CD14-positive monocyte (primary cell): ENCODE data around the gene MTMR3. TPM values are rescaled to one million over a fixed set of nuclear protein-coding genes. Genes with fewer than 3 reads are reported as not detected.
"Not testable (repeated sequence)": the region's sequence is repeated elsewhere in the genome, so short reads cannot be mapped to it uniquely, and the experiment has no call there.

Experiments used
- DNase-seq, 3 donors: peaks; one replicate each; pipeline ENCODE4 v3.0.0-alpha.2; 2011 to 2022
- H2AFZ ChIP-seq: 2 replicates; pipeline ENCODE4 v1.6.0; 2012; ENCODE audit warnings: mild to moderate bottlenecking, low read depth, low read length, inconsistent platforms; ENCODE audit not compliant: insufficient read depth, poor library complexity, severe bottlenecking
- H3K27ac ChIP-seq, 2 donors: 1 replicate in 1 of 2; 2 replicates in 1 of 2; pipeline ENCODE4 v1.5.1; 2012 to 2013; ENCODE audit warnings: low read length in 2 of 2, control low read depth in 1 of 2, inconsistent platforms in 1 of 2, low read depth in 1 of 2, mild to moderate bottlenecking in 1 of 2
- H3K27me3 ChIP-seq, 2 donors: one replicate each; pipeline versions ENCODE4 v1.6.0 to v1.6.1; 2011 to 2013; ENCODE audit warnings: low read length in 2 of 2; ENCODE audit not compliant: control insufficient read depth in 2 of 2, insufficient read depth in 2 of 2
- H3K36me3 ChIP-seq, 2 donors: replicated peaks in 1 of 2; 1 replicate in 1 of 2; 2 replicates in 1 of 2; pipeline versions ENCODE4 v1.5.1 to v1.6.1; 2012 to 2013; ENCODE audit warnings: low read length in 2 of 2, control low read depth in 1 of 2, inconsistent platforms in 1 of 2, mild to moderate bottlenecking in 1 of 2; ENCODE audit not compliant: insufficient read depth in 2 of 2, control insufficient read depth in 1 of 2
- H3K4me1 ChIP-seq, 2 donors: 1 replicate in 1 of 2; 2 replicates in 1 of 2; pipeline versions ENCODE4 v1.5.1 to v1.6.1; 2012 to 2013; ENCODE audit warnings: low read length in 2 of 2, control low read depth in 1 of 2, inconsistent platforms in 1 of 2, mild to moderate bottlenecking in 1 of 2, moderate library complexity in 1 of 2; ENCODE audit not compliant: insufficient read depth in 2 of 2, control insufficient read depth in 1 of 2
- H3K4me2 ChIP-seq: replicated peaks from 2 replicates; pipeline ENCODE3; 2012; ENCODE audit warnings: low read length, moderate library complexity, mild to moderate bottlenecking; ENCODE audit not compliant: poor library complexity, severe bottlenecking; ENCODE audit errors: extremely low read depth
- H3K4me3 ChIP-seq, 3 experiments: fragments of 200-600 bp in 1 of 3; sonication (generic) in 1 of 3; replicated peaks in 1 of 3; 1 replicate in 2 of 3; 2 replicates in 1 of 3; pipeline ENCODE4 v1.5.1; 2011 to 2013; ENCODE audit warnings: low read length in 3 of 3, mild to moderate bottlenecking in 3 of 3, control low read depth in 2 of 3, low read depth in 2 of 3, inconsistent platforms in 1 of 3, moderate library complexity in 1 of 3
- H3K79me2 ChIP-seq: 2 replicates; pipeline ENCODE4 v1.6.0; 2012; ENCODE audit warnings: mild to moderate bottlenecking, control low read depth, inconsistent platforms, low read length, moderate library complexity; ENCODE audit not compliant: insufficient read depth
- H3K9ac ChIP-seq: 2 replicates; pipeline ENCODE4 v1.6.0; 2017; ENCODE audit warnings: low read length, mild to moderate bottlenecking; ENCODE audit not compliant: insufficient read depth, poor library complexity, severe bottlenecking
- H3K9me3 ChIP-seq, 2 donors: replicated peaks in 1 of 2; 1 replicate in 1 of 2; 2 replicates in 1 of 2; pipeline versions ENCODE4 v1.5.1 to v1.6.1; 2012 to 2013; ENCODE audit warnings: low read length in 2 of 2, control low read depth in 1 of 2; ENCODE audit not compliant: control insufficient read depth in 1 of 2, insufficient read depth in 1 of 2
- H4K20me1 ChIP-seq: 2 replicates; pipeline ENCODE4 v1.6.0; 2012; ENCODE audit warnings: mild to moderate bottlenecking, low read length, control low read depth, moderate library complexity; ENCODE audit not compliant: insufficient read depth
- H3K27ac Mint-ChIP-seq, 7 donors: one replicate each; pipeline ENCODE4 v1.8.0; 2020; ENCODE audit warnings: mild to moderate bottlenecking in 7 of 7, mixed read lengths in 7 of 7, moderate library complexity in 6 of 7, inconsistent platforms in 2 of 7
- H3K27me3 Mint-ChIP-seq, 3 donors: one replicate each; pipeline ENCODE4 v1.8.0; 2021 to 2022; ENCODE audit warnings: low read depth in 3 of 3, mild to moderate bottlenecking in 3 of 3, mixed read lengths in 3 of 3, moderate library complexity in 3 of 3, inconsistent platforms in 1 of 3
- H3K36me3 Mint-ChIP-seq, 2 donors: one replicate each; pipeline ENCODE4 v1.8.0; 2020; ENCODE audit warnings: mixed read lengths in 2 of 2, inconsistent platforms in 1 of 2, mild to moderate bottlenecking in 1 of 2
- H3K4me1 Mint-ChIP-seq: one replicate; pipeline ENCODE4 v1.8.0; 2020; ENCODE audit warnings: mild to moderate bottlenecking, mixed read lengths
- H3K4me3 Mint-ChIP-seq, 2 donors: one replicate each; pipeline ENCODE4 v1.8.0; 2020; ENCODE audit warnings: mild to moderate bottlenecking in 2 of 2, mixed read lengths in 2 of 2, moderate library complexity in 1 of 2
- H3K9me3 Mint-ChIP-seq, 7 donors: one replicate each; pipeline ENCODE4 v1.8.0; 2020 to 2022; ENCODE audit warnings: mixed read lengths in 7 of 7, mild to moderate bottlenecking in 6 of 7, moderate library complexity in 6 of 7, inconsistent platforms in 2 of 7
- CTCF ChIP-seq: fragments of 200-600 bp; IDR thresholded peaks from one replicate; pipeline ENCODE4 v1.8.0; 2022; ENCODE audit warnings: antibody characterized with exemption, mild to moderate bottlenecking
- WGBS: methylation state at CpG from one replicate; pipeline ENCODE4 v1.1.5; 2013; ENCODE audit warnings: missing lambda C conversion rate; ENCODE audit not compliant: insufficient coverage; 5-methylcytosine and 5-hydroxymethylcytosine counted together
- intact Hi-C, 2 donors: fragments of 100-400 bp; cut with micrococcal nuclease; formaldehyde crosslinking; loops; one replicate each; pipeline versions ENCODE4 v1.15.0 to v1.15.1; 2023
- polyA plus RNA-seq, 3 donors: library from polyadenylated mRNA; depleted of rRNA in 1 of 3; unstranded in 2 of 3; stranded (reverse) in 1 of 3; fragments of 300-500 nt in 2 of 3; fragments of >200 nt in 1 of 3; fragmentation: Illumina TruSeq in 2 of 3; gene quantifications; 1 replicate in 2 of 3; 2 replicates in 1 of 3; pipeline ENCODE4 v1.2.3, GENCODE V29; 2012 to 2021

MTMR3 gene
- polyA plus RNA-seq, 3 donors, result 23.4 to 86.1 (median 30.2) TPM

GRCh38 chr22:30057375-30057774, 174.4 kb downstream of the MTMR3 start:
- H3K36me3 Mint-ChIP-seq, result no peaks in the 10 kb centered on the region
- H2AFZ ChIP-seq, result no peak overlapping the region
- no peak overlapping the region for H3K4me3 ChIP-seq
- no peaks in the 10 kb centered on the region for H3K4me1 ChIP-seq
- H4K20me1 ChIP-seq, result no peaks in the 10 kb centered on the region
- no peak overlapping the region for H3K4me3 Mint-ChIP-seq
- H3K27me3 Mint-ChIP-seq, result peaks cover 0 to 4% (median 1%) of the 10 kb centered on the region in 3 donors
- no peak for TF ChIP-seq CTCF
- no peak overlapping the region for H3K4me2 ChIP-seq
- no peak overlapping the region for H3K9ac ChIP-seq
- peaks cover 2 to 24% (median 11%) of the 10 kb centered on the region in 7 donors for H3K9me3 Mint-ChIP-seq
- H3K9me3 ChIP-seq, result peaks cover 0 to 8% of the 10 kb centered on the region in 2 donors
- no peak overlapping the region for H3K27ac Mint-ChIP-seq
- no peaks in the 10 kb centered on the region for H3K36me3 ChIP-seq
- H3K27me3 ChIP-seq, result no peaks in the 10 kb centered on the region
- no peaks in the 10 kb centered on the region for H3K79me2 ChIP-seq
- DNase-seq, result no peak
- H3K27ac ChIP-seq, result no peak overlapping the region
- H3K4me1 Mint-ChIP-seq, result peaks cover 4% of the 10 kb centered on the region
- WGBS, result no CpG with 5 or more reads among the region's 1 CpG
- intact Hi-C loops, result no loop called here

GRCh38 chr22:30059346-30060020, 176.5 kb downstream of the MTMR3 start:
- H4K20me1 ChIP-seq, H3K4me3 Mint-ChIP-seq, intact Hi-C loops, H3K9me3 ChIP-seq, DNase-seq, H3K79me2 ChIP-seq, H3K9ac ChIP-seq, H3K4me1 Mint-ChIP-seq, H3K4me3 ChIP-seq, H3K27ac Mint-ChIP-seq, H3K36me3 ChIP-seq, H3K27ac ChIP-seq, H3K4me1 ChIP-seq, H3K27me3 Mint-ChIP-seq, H3K36me3 Mint-ChIP-seq, H3K4me2 ChIP-seq, H2AFZ ChIP-seq, H3K27me3 ChIP-seq: not testable (repeated sequence)
- no CpG with 5 or more reads among the region's 22 CpGs for WGBS
- H3K9me3 Mint-ChIP-seq, result peaks cover 9 to 36% (median 23%) of the 10 kb centered on the region in 7 donors

- H3K36me3 Mint-ChIP-seq, H3K27me3 ChIP-seq, H3K27ac Mint-ChIP-seq, H2AFZ ChIP-seq, H3K9ac ChIP-seq, DNase-seq, H3K4me2 ChIP-seq, intact Hi-C loops, H3K27ac ChIP-seq, H3K4me3 ChIP-seq, H3K27me3 Mint-ChIP-seq, H4K20me1 ChIP-seq, H3K4me3 Mint-ChIP-seq, H3K4me1 ChIP-seq, H3K79me2 ChIP-seq, H3K4me1 Mint-ChIP-seq, H3K36me3 ChIP-seq: not testable (repeated sequence)
- H3K9me3 ChIP-seq, result peaks cover 6 to 14% of the 10 kb centered on the region in 2 donors
- WGBS, result 100% methylated on average over 6 of the region's 6 CpGs
- H3K9me3 Mint-ChIP-seq, result peaks cover 12 to 48% (median 31%) of the 10 kb centered on the region in 7 donors
These were observed 178.1 kb downstream of the MTMR3 start for GRCh38 chr22:30061094-30061493.
